M059J (cell line): Measurements from ENCODE around the gene DFFB. TPM values are rescaled to one million over a fixed set of nuclear protein-coding genes. Genes with fewer than 3 reads are reported as not detected.

Source experiments
- DNase-seq: peaks from one replicate; pipeline ENCODE4 v3.0.0-alpha.2; 2012; ENCODE audit warnings: low read depth
- total RNA-seq: library from RNA; depleted of rRNA; stranded (reverse); fragments of >200 nt; shearing (Covaris generic); gene quantifications from 2 replicates; pipeline ENCODE4 v1.2.3, GENCODE V29; 2014; rRNA removed

Gene DFFB
- total RNA-seq, 1 experiment from 2014 or later, result 8.6 TPM

GRCh38 chr1:3925256-3925655, 68.0 kb downstream of the DFFB start:
- no peak for DNase-seq

GRCh38 chr1:3925762-3926161, 68.5 kb downstream of the DFFB start:
- DNase-seq, result no peak

GRCh38 chr1:3926956-3927355, 69.7 kb downstream of the DFFB start:
- DNase-seq, result no peak

- DNase-seq, result no peak
Observed at GRCh38 chr1:3928586-3928985, 71.3 kb downstream of the DFFB start.

GRCh38 chr1:3929126-3929525, 71.8 kb downstream of the DFFB start:
- no peak for DNase-seq

GRCh38 chr1:3930301-3931006, 73.2 kb downstream of the DFFB start:
- DNase-seq, result no peak

- DNase-seq, result no peak
Observed at GRCh38 chr1:3931007-3931912, 74.0 kb downstream of the DFFB start.

- no peak for DNase-seq
Observed at GRCh38 chr1:3932156-3932919, 75.1 kb downstream of the DFFB start.

Other genes with a start within 250 kb of the DFFB start
- gene MEGF6, start 246.0 kb upstream of the DFFB start, total RNA-seq, result 6.5 and 20.9 TPM in 2 replicates
- gene TPRG1L, start 232.5 kb upstream of the DFFB start, total RNA-seq, result 12.8 and 16.0 TPM in 2 replicates
- 17.3 and 18.8 TPM in 2 replicates for gene WRAP73, start 207.4 kb upstream of the DFFB start, total RNA-seq
- 0.42 and 0.91 TPM in 2 replicates for gene TP73, start 205.0 kb upstream of the DFFB start, total RNA-seq
- not detected in 2 replicates for gene CCDC27, start 105.0 kb upstream of the DFFB start, total RNA-seq
- not detected in 2 replicates for gene SMIM1, start 84.7 kb upstream of the DFFB start, total RNA-seq
- gene LRRC47, start 61.0 kb upstream of the DFFB start, total RNA-seq, result 19.2 and 32.9 TPM in 2 replicates
- gene CEP104, start 265 bp upstream of the DFFB start, total RNA-seq, result 25.4 and 36.7 TPM in 2 replicates
- gene C1orf174, start 42.8 kb downstream of the DFFB start, total RNA-seq, result 34.7 and 43.5 TPM in 2 replicates